GM23248 (cell line): ENCODE data around the gene SLC50A1. TPM values are rescaled to one million over a fixed set of nuclear protein-coding genes. Genes with fewer than 3 reads are reported as not detected.

ENCODE experiments used
- DNase-seq: peaks from one replicate; pipeline ENCODE4 v3.0.0-alpha.2; 2015
- H2AFZ ChIP-seq: fragments of 200-600 bp; sonication (generic); 2 replicates; pipeline ENCODE4 v1.6.1; 2016; ENCODE audit warnings: antibody characterized with exemption
- H3F3A ChIP-seq: fragments of 200-600 bp; sonication (generic); 2 replicates; pipeline ENCODE4 v1.6.1; 2016; ENCODE audit warnings: mild to moderate bottlenecking, antibody characterized with exemption, mixed run types; ENCODE audit not compliant: insufficient read depth
- H3K27ac ChIP-seq: fragments of 200-600 bp; sonication (generic); 2 replicates; pipeline ENCODE4 v1.5.1; 2016; ENCODE audit warnings: mild to moderate bottlenecking
- H3K27me3 ChIP-seq: fragments of 200-600 bp; sonication (generic); replicated peaks from 2 replicates; pipeline ENCODE4 v1.6.1; 2016; ENCODE audit warnings: mild to moderate bottlenecking; ENCODE audit not compliant: insufficient read depth
- H3K36me3 ChIP-seq: fragments of 200-600 bp; sonication (generic); 2 replicates; pipeline ENCODE4 v1.6.1; 2016; ENCODE audit warnings: low read depth, mild to moderate bottlenecking
- H3K4me1 ChIP-seq: fragments of 200-600 bp; sonication (generic); 2 replicates; pipeline ENCODE4 v1.6.1; 2016; ENCODE audit warnings: mild to moderate bottlenecking; ENCODE audit not compliant: insufficient read depth
- H3K4me2 ChIP-seq: fragments of 200-600 bp; sonication (generic); one replicate; pipeline ENCODE4 v1.6.1; 2016; ENCODE audit warnings: mild to moderate bottlenecking; ENCODE audit not compliant: unreplicated experiment
- H3K4me3 ChIP-seq: fragments of 200-600 bp; sonication (generic); 2 replicates; pipeline ENCODE4 v1.5.1; 2016; ENCODE audit warnings: mild to moderate bottlenecking
- H3K79me2 ChIP-seq: fragments of 200-600 bp; sonication (generic); 2 replicates; pipeline ENCODE4 v1.6.1; 2016; ENCODE audit warnings: mild to moderate bottlenecking; ENCODE audit not compliant: insufficient read depth
- H3K9ac ChIP-seq: fragments of 200-600 bp; sonication (generic); 2 replicates; pipeline ENCODE4 v1.6.1; 2016; ENCODE audit warnings: mild to moderate bottlenecking
- H3K9me2 ChIP-seq: fragments of 200-600 bp; sonication (generic); 2 replicates; pipeline ENCODE4 v1.6.1; 2016; ENCODE audit warnings: mixed run types, mild to moderate bottlenecking, moderate library complexity; ENCODE audit not compliant: insufficient read depth
- H3K9me3 ChIP-seq: fragments of 200-600 bp; sonication (generic); one replicate; pipeline ENCODE4 v1.6.1; 2017; ENCODE audit warnings: low read depth
- H4K20me1 ChIP-seq: fragments of 200-600 bp; sonication (generic); 2 replicates; pipeline ENCODE4 v1.6.0; 2016; ENCODE audit not compliant: insufficient read depth
- EZH2 ChIP-seq: fragments of 200-600 bp; sonication (generic); IDR thresholded peaks from 2 replicates; pipeline ENCODE4 v1.6.1; 2018; ENCODE audit warnings: antibody characterized with exemption, mild to moderate bottlenecking; ENCODE audit not compliant: insufficient read depth, poor library complexity, severe bottlenecking
- EZH2phosphoT487 ChIP-seq: fragments of 200-600 bp; sonication (generic); IDR thresholded peaks from 2 replicates; pipeline ENCODE4 v1.6.1; 2018; ENCODE audit warnings: antibody characterized with exemption, moderate library complexity, mild to moderate bottlenecking, low read depth; ENCODE audit not compliant: insufficient read depth
- WGBS, 2 experiments: methylation state at CpG; one replicate each; pipeline ENCODE4 v1.1.6; 2015 to 2017; ENCODE audit warnings: low lambda C conversion rate in 2 of 2, low coverage in 1 of 2; ENCODE audit errors: missing lambda C conversion rate in 2 of 2; 5-methylcytosine and 5-hydroxymethylcytosine counted together
- in situ Hi-C: fragments of 300-500 bp; cut with MboI; formaldehyde crosslinking; loops from 2 replicates; pipeline ENCODE4 v1.15.0; 2020
- polyA plus RNA-seq: library from polyadenylated mRNA; unstranded; fragments of >200 nt; fragmentation: Nextera tagmentation; extraction: Ambion mirVana; gene quantifications from 2 replicates; pipeline ENCODE4 v1.2.1, GENCODE V29; 2016
- total RNA-seq: library from RNA; depleted of rRNA; stranded (reverse); fragments of >200 nt; shearing (Covaris generic); gene quantifications from 2 replicates; pipeline ENCODE4 v1.2.3, GENCODE V29; 2014

The SLC50A1 gene
- total and polyA plus RNA-seq, 2 experiments from 2014 or later, result 33.4 to 55.1 TPM

DNA sequence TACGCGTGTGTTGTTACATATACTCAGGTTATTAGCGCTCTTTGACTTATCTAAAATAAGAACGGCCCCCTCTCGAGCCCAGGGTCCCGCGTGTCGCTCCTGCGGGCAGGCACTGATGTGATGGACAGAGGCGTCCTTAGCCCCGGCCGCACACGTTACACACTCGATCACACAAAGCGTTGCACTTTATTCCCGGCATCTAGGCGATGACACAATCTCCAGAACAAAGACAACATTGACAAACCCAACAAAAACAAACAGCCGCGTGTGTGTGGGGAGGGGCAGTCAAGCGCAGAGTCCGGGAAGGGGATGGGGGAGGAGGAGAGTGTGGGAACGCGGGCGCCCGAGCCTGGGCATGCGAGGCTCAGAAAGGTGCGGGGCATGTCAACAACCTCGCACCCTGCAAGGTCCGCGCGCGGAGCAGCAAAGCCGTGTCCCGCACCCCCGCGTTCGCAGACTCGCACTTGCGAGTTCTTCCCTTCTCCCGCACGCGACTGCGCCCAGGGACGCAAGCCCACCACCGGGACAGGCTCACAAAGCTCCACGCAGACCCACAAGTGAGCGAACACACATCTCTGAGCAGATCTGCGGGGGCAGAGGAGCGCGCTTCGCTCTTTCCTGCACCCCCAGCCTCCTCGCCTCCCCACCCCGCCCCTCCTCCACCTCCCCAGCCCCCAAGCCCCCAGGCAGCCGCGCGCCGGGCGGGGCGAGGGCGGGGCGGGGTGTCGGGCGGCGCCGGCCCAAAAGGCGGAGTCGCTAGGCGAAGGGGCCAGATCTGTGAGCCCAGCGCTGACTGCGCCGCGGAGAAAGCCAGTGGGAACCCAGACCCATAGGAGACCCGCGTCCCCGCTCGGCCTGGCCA, 8.3 kb upstream of the SLC50A1 start, which contains the start of gene EFNA1:
Gene EFNA1, plus strand, starts transcription at position 772 of the 862 bp plus-strand sequence. CDS start 102 bp downstream, outside the sequence.
- H3F3A ChIP-seq, result no peaks in the 10 kb centered on the region
- in situ Hi-C loops, result no loop called here
- H3K4me1 ChIP-seq, result 0 out of 2 replicates have a peak, but pooled peaks cover 10% of the 10 kb centered on the region
- no peaks in the 10 kb centered on the region for H3K79me2 ChIP-seq
- H3K9ac ChIP-seq, result peak within 1 kb of the TSS; percentile 23
- peaks cover 54% of the 10 kb centered on the region for H3K27me3 ChIP-seq
- H3K4me3 ChIP-seq, result peak within 1 kb of the TSS; percentile 62
- H3K36me3 ChIP-seq, result no peaks in the 10 kb centered on the region
- no peaks in the 10 kb centered on the region for H3K9me3 ChIP-seq
- 2 to 3% methylated on average over 29 to 71 of the region's 76 CpGs for WGBS, 2 experiments
- TF ChIP-seq EZH2, result peak; percentile 71
- TF ChIP-seq EZH2phosphoT487, result 0 out of 2 replicates have a peak, but pooled peaks have one; percentile 31
- peak within 1 kb of the TSS; percentile 61 for H2AFZ ChIP-seq
- H3K27ac ChIP-seq, result no peak within 1 kb of the TSS
- peak; percentile 65 for DNase-seq
- peak within 1 kb of the TSS; percentile 85 for H3K4me2 ChIP-seq
- H4K20me1 ChIP-seq, result no peaks in the 10 kb centered on the region
- no peaks in the 10 kb centered on the region for H3K9me2 ChIP-seq

DNA sequence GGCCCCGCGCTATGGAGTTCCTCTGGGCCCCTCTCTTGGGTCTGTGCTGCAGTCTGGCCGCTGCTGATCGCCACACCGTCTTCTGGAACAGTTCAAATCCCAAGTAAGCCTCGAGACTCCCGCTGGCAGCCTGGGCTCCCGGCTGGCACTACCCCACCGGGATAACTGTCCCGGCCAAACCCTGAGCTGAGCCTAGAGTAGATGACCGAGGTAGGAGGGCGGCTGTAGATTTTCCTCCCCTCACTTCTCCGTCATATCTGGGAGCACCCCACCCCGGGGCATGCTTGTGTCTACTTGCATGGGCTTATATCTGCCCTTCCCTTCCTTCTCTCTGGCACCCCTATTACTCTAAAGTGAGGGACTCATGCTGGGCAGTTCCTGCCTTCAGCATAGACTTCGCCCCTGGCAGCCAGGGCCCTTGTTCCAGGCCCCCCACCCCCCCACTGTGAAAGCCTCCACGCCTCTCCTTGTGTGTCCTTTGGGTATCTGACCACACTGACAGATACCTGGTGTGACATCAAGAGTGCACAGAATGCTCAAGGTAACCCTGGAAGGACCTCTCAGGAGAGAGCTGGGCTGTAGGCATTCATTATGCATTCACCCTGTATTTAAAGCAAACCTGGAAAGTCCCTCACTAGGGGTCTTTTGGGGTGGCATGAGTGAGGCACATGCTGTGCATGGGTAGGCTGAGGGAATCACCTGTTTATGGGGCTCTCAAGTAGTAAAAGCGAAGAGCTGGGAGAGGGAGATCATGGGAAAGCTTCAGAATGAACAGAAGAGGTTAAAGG, 7.5 kb upstream of the SLC50A1 start:
- Histone ChIP-seq H3K9me2 (no peaks in the 10 kb centered on the region), H3K36me3 (no peaks in the 10 kb centered on the region), H3K9me3 (no peaks in the 10 kb centered on the region), H3K27ac (no peak overlapping the region), H3K4me2 (peak overlapping the region; percentile 85), H2AFZ (peak overlapping the region; percentile 61), H4K20me1 (no peaks in the 10 kb centered on the region), H3K79me2 (no peaks in the 10 kb centered on the region), H3K4me3 (peak overlapping the region; percentile 62), H3K27me3 (peaks cover 53% of the 10 kb centered on the region), H3K4me1 (0 out of 2 replicates have a peak, but pooled peaks cover 10% of the 10 kb centered on the region), H3K9ac (peak overlapping the region; percentile 22), H3F3A (no peaks in the 10 kb centered on the region)
- no peak for DNase-seq
- in situ Hi-C loops, result no loop called here
- 6 to 11% methylated on average over 15 to 17 of the region's 17 CpGs for WGBS, 2 experiments
- TF ChIP-seq EZH2 (no peak), EZH2phosphoT487 (no peak)

DNA sequence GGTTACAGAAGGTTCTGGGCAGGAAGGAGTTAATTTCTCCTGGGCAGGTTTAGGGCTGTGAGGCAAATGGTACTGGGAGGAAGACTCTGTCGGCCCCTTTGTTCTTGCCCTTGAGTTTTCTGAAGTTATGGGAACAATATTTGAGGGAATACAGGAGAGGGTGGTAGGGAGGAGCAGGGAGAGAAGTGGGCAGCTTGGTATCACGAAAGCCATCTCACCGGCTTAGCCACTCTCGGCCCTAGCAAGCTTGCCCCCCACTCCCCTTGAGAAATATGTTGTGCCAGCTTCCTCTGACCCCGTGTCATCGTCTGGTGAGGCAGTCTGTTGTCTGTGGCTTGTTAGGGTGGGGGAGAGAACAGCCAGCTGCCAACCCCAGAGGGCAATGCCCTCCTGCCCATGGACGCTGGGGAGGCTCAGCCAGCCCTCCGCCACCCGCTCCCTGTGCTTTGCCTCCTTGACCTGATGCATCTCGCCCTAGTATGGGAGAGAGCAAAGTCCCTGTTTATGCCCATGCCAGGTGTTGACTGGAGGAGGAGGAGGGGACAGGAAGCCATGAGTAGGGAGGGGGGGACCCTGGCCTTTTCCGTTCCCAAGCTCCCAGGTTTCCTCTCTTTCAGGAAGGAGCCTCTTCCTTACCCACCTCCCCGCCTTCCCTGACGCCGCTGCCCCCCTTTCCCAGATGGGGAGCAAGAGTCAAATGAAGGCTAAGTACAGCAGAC, 6.7 kb upstream of the SLC50A1 start:
- Histone ChIP-seq H3K4me3 (no peak overlapping the region), H4K20me1 (no peaks in the 10 kb centered on the region), H3K27ac (no peak overlapping the region), H3K9me3 (no peaks in the 10 kb centered on the region), H3K9ac (no peak overlapping the region), H3K4me2 (no peak overlapping the region), H2AFZ (no peak overlapping the region), H3K4me1 (0 out of 2 replicates have a peak, but pooled peaks cover 10% of the 10 kb centered on the region), H3K36me3 (no peaks in the 10 kb centered on the region), H3K79me2 (no peaks in the 10 kb centered on the region), H3F3A (no peaks in the 10 kb centered on the region), H3K9me2 (no peaks in the 10 kb centered on the region), H3K27me3 (peaks cover 48% of the 10 kb centered on the region)
- in situ Hi-C loops, result no loop called here
- DNase-seq, result no peak
- TF ChIP-seq EZH2phosphoT487, result no peak
- no peak for TF ChIP-seq EZH2
- 17 to 25% methylated on average over 13 to 14 of the region's 14 CpGs for WGBS, 2 experiments
